Measurements from ENCODE around the gene DNAJC5. TPM values are rescaled to one million over a fixed set of nuclear protein-coding genes. Genes with fewer than 3 reads are reported as not detected.

The DNAJC5 gene
- total RNA-seq, 4 donors from 2014 or later: 10.9 to 39.8 (median 25.6) TPM

GRCh38 chr20:63979557-63980316 lies 84.8 kb downstream of the DNAJC5 start, which contains the start of gene SAMD10:
SAMD10 (minus strand) TSS chr20:63979642; CDS start chr20:63979467, 175 bp downstream.
- Histone ChIP-seq H3K9me3 (no peaks in the 10 kb centered on the region), H3K27me3 (peaks cover 0 to 5% of the 10 kb centered on the region in 2 donors), H3K27ac (peak within 1 kb of the TSS in 1 of 2 donors; percentile 19), H3K36me3 (no peaks in the 10 kb centered on the region), H3K4me1 (peaks cover 0 to 21% of the 10 kb centered on the region in 2 donors), H3K4me3 (peak within 1 kb of the TSS; percentile 85 to 89)
- intact Hi-C loops (cut with DNase I; ENCODE audit: low total_unique reads): no loop called here
- peak; percentile 33 for DNase-seq
- no peak for TF ChIP-seq POLR2A (IDR thresholded peaks at IDR 0.05)
- TF ChIP-seq, protein P1, sequence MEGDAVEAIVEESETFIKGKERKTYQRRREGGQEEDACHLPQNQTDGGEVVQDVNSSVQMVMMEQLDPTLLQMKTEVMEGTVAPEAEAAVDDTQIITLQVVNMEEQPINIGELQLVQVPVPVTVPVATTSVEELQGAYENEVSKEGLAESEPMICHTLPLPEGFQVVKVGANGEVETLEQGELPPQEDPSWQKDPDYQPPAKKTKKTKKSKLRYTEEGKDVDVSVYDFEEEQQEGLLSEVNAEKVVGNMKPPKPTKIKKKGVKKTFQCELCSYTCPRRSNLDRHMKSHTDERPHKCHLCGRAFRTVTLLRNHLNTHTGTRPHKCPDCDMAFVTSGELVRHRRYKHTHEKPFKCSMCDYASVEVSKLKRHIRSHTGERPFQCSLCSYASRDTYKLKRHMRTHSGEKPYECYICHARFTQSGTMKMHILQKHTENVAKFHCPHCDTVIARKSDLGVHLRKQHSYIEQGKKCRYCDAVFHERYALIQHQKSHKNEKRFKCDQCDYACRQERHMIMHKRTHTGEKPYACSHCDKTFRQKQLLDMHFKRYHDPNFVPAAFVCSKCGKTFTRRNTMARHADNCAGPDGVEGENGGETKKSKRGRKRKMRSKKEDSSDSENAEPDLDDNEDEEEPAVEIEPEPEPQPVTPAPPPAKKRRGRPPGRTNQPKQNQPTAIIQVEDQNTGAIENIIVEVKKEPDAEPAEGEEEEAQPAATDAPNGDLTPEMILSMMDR (IDR thresholded peaks at IDR 0.05): peak in 2 of 4 experiments; percentile 8 to 38

GRCh38 chr20:63980317-63980805 lies 85.4 kb downstream of the DNAJC5 start:
- H3K36me3 ChIP-seq: no peaks in the 10 kb centered on the region
- H3K4me3 ChIP-seq: peak overlapping the region; percentile 85 to 89
- no peak for TF ChIP-seq POLR2A (IDR thresholded peaks at IDR 0.05)
- TF ChIP-seq, protein P1 (IDR thresholded peaks at IDR 0.05): no peak
- no peak for DNase-seq
- no peak overlapping the region for H3K27ac ChIP-seq
- peaks cover 0 to 21% of the 10 kb centered on the region in 2 donors for H3K4me1 ChIP-seq
- peaks cover 0 to 5% of the 10 kb centered on the region in 2 donors for H3K27me3 ChIP-seq
- no peaks in the 10 kb centered on the region for H3K9me3 ChIP-seq
- intact Hi-C loops (cut with DNase I; ENCODE audit: low total_unique reads): no loop called here

DNA sequence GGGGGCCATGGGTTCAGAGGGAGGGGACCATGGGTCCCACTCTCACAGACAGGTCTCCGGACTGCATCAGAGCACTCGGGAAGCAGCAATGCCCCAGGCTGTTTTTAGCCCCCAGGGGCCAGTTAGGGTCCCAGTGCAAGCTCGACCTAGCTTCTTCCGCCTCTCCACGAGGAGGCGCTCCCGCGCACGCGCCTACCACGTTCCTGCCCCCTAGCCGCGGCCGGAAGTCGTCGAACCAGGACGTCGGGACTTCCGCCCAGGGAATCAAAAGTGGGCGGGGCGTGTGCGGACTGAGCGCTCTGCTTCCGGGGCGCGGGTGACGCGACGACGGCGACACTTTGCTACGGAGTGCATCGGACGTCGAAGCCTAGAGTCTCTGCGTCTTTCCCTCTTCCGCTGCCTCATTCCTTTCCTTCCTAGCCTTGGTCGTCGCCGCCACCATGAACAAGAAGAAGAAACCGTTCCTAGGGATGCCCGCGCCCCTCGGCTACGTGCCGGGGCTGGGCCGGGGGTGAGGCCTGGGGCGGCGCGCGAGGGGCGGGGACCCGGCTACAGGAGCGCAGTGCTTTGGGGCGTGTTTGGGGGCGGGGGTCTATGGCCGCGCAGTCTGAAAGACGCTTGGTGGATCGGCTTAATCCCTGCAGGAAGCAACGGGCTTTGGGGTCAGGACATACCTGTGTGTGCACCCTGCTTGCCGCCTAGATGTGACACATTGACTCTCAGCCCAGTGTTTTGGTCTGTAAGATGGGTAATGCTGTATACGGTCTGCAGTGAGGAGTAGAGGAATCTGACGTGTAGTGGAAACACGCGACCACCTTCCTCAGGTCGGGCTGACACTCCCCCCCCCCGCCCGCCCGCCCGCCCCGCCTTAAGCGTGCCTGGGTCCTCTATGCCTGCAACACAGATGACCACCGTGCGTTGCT lies 86.1 kb downstream of the DNAJC5 start, which contains the start of gene PRPF6:
Gene PRPF6 (plus strand): TSS at position 327 of the 923 bp plus-strand sequence. CDS start 114 bp downstream, at position 441.
- TF ChIP-seq, protein P1 (IDR thresholded peaks at IDR 0.05): peak; percentile 71 to 88 (median 76)
- peak in 1 of 2 donors; percentile 64 for TF ChIP-seq POLR2A (IDR thresholded peaks at IDR 0.05)
- peaks cover 0 to 5% of the 10 kb centered on the region in 2 donors for H3K27me3 ChIP-seq
- H3K27ac ChIP-seq: peak within 1 kb of the TSS; percentile 51 to 61
- H3K36me3 ChIP-seq: no peaks in the 10 kb centered on the region
- peak; percentile 89 for DNase-seq
- intact Hi-C loops (cut with DNase I; ENCODE audit: low total_unique reads): no loop called here
- peaks cover 0 to 21% of the 10 kb centered on the region in 2 donors for H3K4me1 ChIP-seq
- peak within 1 kb of the TSS; percentile 85 to 89 for H3K4me3 ChIP-seq
- no peaks in the 10 kb centered on the region for H3K9me3 ChIP-seq

DNA sequence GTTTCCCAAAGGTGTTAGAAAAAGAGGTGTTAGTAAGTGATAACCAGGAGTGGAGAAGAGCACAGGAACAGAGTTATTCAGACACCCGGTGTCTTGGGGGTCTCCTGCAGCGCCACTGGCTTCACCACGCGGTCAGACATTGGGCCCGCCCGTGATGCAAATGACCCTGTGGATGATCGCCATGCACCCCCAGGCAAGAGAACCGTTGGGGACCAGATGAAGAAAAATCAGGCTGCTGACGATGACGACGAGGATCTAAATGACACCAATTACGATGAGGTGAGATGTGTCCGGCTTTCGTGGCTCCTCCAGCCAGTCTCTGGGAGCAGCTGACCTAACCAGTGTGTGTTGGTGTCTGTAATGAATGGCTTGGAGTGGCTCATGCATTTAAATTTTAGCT lies 88.0 kb downstream of the DNAJC5 start:
- intact Hi-C loops (cut with DNase I; ENCODE audit: low total_unique reads): no loop called here
- TF ChIP-seq POLR2A (IDR thresholded peaks at IDR 0.05): no peak
- TF ChIP-seq, protein P1 (IDR thresholded peaks at IDR 0.05): no peak
- no peak overlapping the region for H3K27ac ChIP-seq
- H3K27me3 ChIP-seq: peaks cover 0 to 5% of the 10 kb centered on the region in 2 donors
- no peak overlapping the region for H3K4me3 ChIP-seq
- peaks cover 0 to 21% of the 10 kb centered on the region in 2 donors for H3K4me1 ChIP-seq
- no peaks in the 10 kb centered on the region for H3K36me3 ChIP-seq
- DNase-seq: no peak
- no peaks in the 10 kb centered on the region for H3K9me3 ChIP-seq

MicroRNAs within 50 kb of the gene (microRNA counts, 767-probe panel; counts per million panel counts)
- microRNA hsa-miR-1914-5p (0 counts per million in 2 donors), microRNA hsa-miR-647 (0 counts per million in 2 donors), microRNA hsa-miR-941 (0 counts per million in 2 donors)

Small RNAs within 50 kb of the gene (microRNA-seq; reads per million reads assigned to microRNA genes)
- gene MIR1914 (ENCODE audit: borderline microRNAs expressed, borderline replicate concordance) (not detected), gene MIR647 (ENCODE audit: borderline microRNAs expressed, borderline replicate concordance) (not detected), gene MIR941-1 (ENCODE audit: borderline microRNAs expressed, borderline replicate concordance) (not detected), gene MIR941-2 (ENCODE audit: borderline microRNAs expressed, borderline replicate concordance) (not detected), gene MIR941-3 (ENCODE audit: borderline microRNAs expressed, borderline replicate concordance) (not detected), gene MIR941-4 (ENCODE audit: borderline microRNAs expressed, borderline replicate concordance) (not detected), gene MIR941-5 (ENCODE audit: borderline microRNAs expressed, borderline replicate concordance) (not detected)

Small RNAs within 50 kb of the gene (small RNA-seq; reads per million reads assigned to genes)
- not detected for gene MIR647
- not detected for gene MIR941-2
- gene MIR941-4: not detected
- gene MIR941-5: not detected
- gene RNU1-134P: not detected

Other genes starting within 250 kb of the DNAJC5 start
- gene STMN3, start 241.7 kb upstream of the DNAJC5 start, total RNA-seq: 10 to 100 TPM in 3 of 4 donors, 1 to 10 TPM in 1; 9.2 to 30.5 (median 20.9) TPM
- 10 to 100 TPM; 17.4 to 56.5 (median 26.6) TPM for gene RTEL1, start 236.8 kb upstream of the DNAJC5 start, total RNA-seq
- 1 to 10 TPM in 1 of 4 donors, under 1 TPM in 1, not detected in 2; 0.83 to 4.1 TPM for gene TNFRSF6B, start 198.5 kb upstream of the DNAJC5 start, total RNA-seq
- gene ARFRP1, start 187.2 kb upstream of the DNAJC5 start, total RNA-seq: 10 to 100 TPM; 26.1 to 59.8 (median 33.5) TPM
- 10 to 100 TPM in 3 of 4 donors, 1 to 10 TPM in 1; 1.5 to 37.9 (median 15.3) TPM for gene ZGPAT, start 187.1 kb upstream of the DNAJC5 start, total RNA-seq
- 10 to 100 TPM in 1 of 4 donors, 1 to 10 TPM in 3; 2.6 to 10.5 (median 8.4) TPM for gene LIME1, start 158.5 kb upstream of the DNAJC5 start, total RNA-seq
- 100 to 1,000 TPM in 1 of 4 donors, 10 to 100 TPM in 3; 10.5 to 120 (median 41.0) TPM for gene SLC2A4RG, start 155.3 kb upstream of the DNAJC5 start, total RNA-seq
- 10 to 100 TPM in 3 of 4 donors, 1 to 10 TPM in 1; 5.0 to 62.8 (median 38.8) TPM for gene ZBTB46, start 63.9 kb upstream of the DNAJC5 start, total RNA-seq
- gene ABHD16B, start 33.6 kb upstream of the DNAJC5 start, total RNA-seq: not detected
- 10 to 100 TPM; 44.1 to 77.8 (median 62.0) TPM for gene TPD52L2, start 29.9 kb upstream of the DNAJC5 start, total RNA-seq
- gene UCKL1, start 61.3 kb downstream of the DNAJC5 start, total RNA-seq: 10 to 100 TPM; 21.8 to 64.6 (median 23.5) TPM
- 10 to 100 TPM in 3 of 4 donors, 1 to 10 TPM in 1; 4.7 to 23.3 (median 17.4) TPM for gene ZNF512B, start 74.8 kb downstream of the DNAJC5 start, total RNA-seq
- gene SAMD10, start 84.5 kb downstream of the DNAJC5 start, total RNA-seq: 1 to 10 TPM in 2 of 4 donors, under 1 TPM in 1, not detected in 1; 0.83 to 7.6 (median 1.2) TPM
- gene PRPF6, start 86.0 kb downstream of the DNAJC5 start, total RNA-seq: 10 to 100 TPM; 28.5 to 73.0 (median 69.6) TPM
- 1 to 10 TPM in 2 of 4 donors, under 1 TPM in 1, not detected in 1; 0.26 to 2.9 (median 1.9) TPM for gene C20orf204, start 141.1 kb downstream of the DNAJC5 start, total RNA-seq
- 100 to 1,000 TPM in 1 of 4 donors, 10 to 100 TPM in 2, 1 to 10 TPM in 1; 6.7 to 116 (median 19.1) TPM for gene SOX18, start 154.5 kb downstream of the DNAJC5 start, total RNA-seq
- 10 to 100 TPM; 21.5 to 75.4 (median 27.2) TPM for gene TCEA2, start 168.1 kb downstream of the DNAJC5 start, total RNA-seq
- 10 to 100 TPM in 1 of 4 donors, 1 to 10 TPM in 3; 4.6 to 38.8 (median 6.7) TPM for gene RGS19, start 184.4 kb downstream of the DNAJC5 start, total RNA-seq
- gene OPRL1, start 185.0 kb downstream of the DNAJC5 start, total RNA-seq: 1 to 10 TPM in 1 of 4 donors, under 1 TPM in 2, not detected in 1; 0.51 to 1.9 (median 0.64) TPM
- not detected for gene LKAAEAR1, start 189.3 kb downstream of the DNAJC5 start, total RNA-seq
- not detected for gene NPBWR2, start 212.4 kb downstream of the DNAJC5 start, total RNA-seq